ENCODE results near the gene HBP1. TPM values are rescaled to one million over a fixed set of nuclear protein-coding genes. Genes with fewer than 3 reads are reported as not detected.

The HBP1 gene
- total and polyA plus RNA-seq, 2 experiments from 2014 or later, result 55.1 to 66.0 TPM

- H3K27ac ChIP-seq, result no peak overlapping the region
- DNase-seq (ENCODE audit: low read depth in 1 of 2, low spot score in 1 of 2), result no peak
- H3K27me3 ChIP-seq, result no peaks in the 10 kb centered on the region
- TF ChIP-seq, protein P1, sequence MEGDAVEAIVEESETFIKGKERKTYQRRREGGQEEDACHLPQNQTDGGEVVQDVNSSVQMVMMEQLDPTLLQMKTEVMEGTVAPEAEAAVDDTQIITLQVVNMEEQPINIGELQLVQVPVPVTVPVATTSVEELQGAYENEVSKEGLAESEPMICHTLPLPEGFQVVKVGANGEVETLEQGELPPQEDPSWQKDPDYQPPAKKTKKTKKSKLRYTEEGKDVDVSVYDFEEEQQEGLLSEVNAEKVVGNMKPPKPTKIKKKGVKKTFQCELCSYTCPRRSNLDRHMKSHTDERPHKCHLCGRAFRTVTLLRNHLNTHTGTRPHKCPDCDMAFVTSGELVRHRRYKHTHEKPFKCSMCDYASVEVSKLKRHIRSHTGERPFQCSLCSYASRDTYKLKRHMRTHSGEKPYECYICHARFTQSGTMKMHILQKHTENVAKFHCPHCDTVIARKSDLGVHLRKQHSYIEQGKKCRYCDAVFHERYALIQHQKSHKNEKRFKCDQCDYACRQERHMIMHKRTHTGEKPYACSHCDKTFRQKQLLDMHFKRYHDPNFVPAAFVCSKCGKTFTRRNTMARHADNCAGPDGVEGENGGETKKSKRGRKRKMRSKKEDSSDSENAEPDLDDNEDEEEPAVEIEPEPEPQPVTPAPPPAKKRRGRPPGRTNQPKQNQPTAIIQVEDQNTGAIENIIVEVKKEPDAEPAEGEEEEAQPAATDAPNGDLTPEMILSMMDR (IDR thresholded peaks at IDR 0.05; ENCODE audit: low read depth, low read length), result no peak
- H3K4me3 ChIP-seq, result no peak overlapping the region
- H3K4me1 ChIP-seq (ENCODE audit: low read depth), result no peaks in the 10 kb centered on the region
- no peaks in the 10 kb centered on the region for H3K9me3 ChIP-seq (ENCODE audit: low read depth)
- no peaks in the 10 kb centered on the region for H3K36me3 ChIP-seq
These were observed 23.6 kb upstream of the HBP1 start for GRCh38 chr7:107145067-107145838.

- DNase-seq (ENCODE audit: low read depth in 1 of 2, low spot score in 1 of 2), result peak; percentile 26 to 56
- no peaks in the 10 kb centered on the region for H3K9me3 ChIP-seq (ENCODE audit: low read depth)
- no peak overlapping the region for H3K27ac ChIP-seq
- H3K36me3 ChIP-seq, result no peaks in the 10 kb centered on the region
- H3K27me3 ChIP-seq, result no peaks in the 10 kb centered on the region
- no peak overlapping the region for H3K4me3 ChIP-seq
- TF ChIP-seq, protein P1 (IDR thresholded peaks at IDR 0.05; ENCODE audit: low read depth, low read length), result peak; percentile 74
- no peaks in the 10 kb centered on the region for H3K4me1 ChIP-seq (ENCODE audit: low read depth)
These were observed 21.1 kb upstream of the HBP1 start for GRCh38 chr7:107147464-107148393.

DNA sequence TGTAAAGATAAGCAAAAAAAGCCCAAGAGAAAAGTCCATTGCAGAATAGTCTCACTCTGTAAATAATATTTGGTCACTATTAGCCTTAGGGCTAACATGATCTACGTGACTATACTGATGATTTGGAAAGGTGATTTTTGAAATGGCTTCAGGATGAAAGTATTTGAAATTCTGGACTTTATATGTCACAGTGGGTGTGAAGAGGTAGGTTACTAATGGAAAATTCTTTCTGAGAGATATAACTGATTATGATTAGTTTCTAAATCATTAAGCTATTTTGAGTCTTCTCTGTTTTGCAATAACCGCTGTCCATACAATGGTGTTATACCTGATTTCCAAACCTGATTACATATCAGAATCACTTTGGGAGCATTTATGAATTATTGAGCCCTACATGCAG is 20.1 kb upstream of the HBP1 start:
- TF ChIP-seq, protein P1 (IDR thresholded peaks at IDR 0.05; ENCODE audit: low read depth, low read length), result no peak
- no peaks in the 10 kb centered on the region for H3K36me3 ChIP-seq
- H3K27me3 ChIP-seq, result no peaks in the 10 kb centered on the region
- H3K4me1 ChIP-seq (ENCODE audit: low read depth), result no peaks in the 10 kb centered on the region
- H3K9me3 ChIP-seq (ENCODE audit: low read depth), result no peaks in the 10 kb centered on the region
- H3K4me3 ChIP-seq, result no peak overlapping the region
- no peak for DNase-seq (ENCODE audit: low read depth in 1 of 2, low spot score in 1 of 2)
- H3K27ac ChIP-seq, result no peak overlapping the region

DNA sequence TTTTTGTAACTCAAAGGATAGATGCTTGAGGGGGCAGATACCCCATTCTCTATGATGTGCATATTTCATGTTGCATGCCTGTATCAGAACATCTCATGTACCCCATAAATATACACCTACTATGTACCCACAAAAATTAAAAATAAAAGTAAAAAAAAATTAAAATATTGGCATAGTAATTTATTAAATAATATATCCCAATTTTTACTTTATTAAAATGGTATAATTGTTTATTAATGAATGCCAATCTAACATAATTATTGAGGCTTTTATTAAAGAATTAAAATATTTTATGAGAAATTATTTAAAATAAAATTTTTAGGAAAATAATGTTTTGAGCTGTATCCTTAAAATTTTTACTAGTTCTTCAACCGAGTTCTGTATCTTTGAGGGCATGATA is 18.9 kb upstream of the HBP1 start:
- TF ChIP-seq, protein P1 (IDR thresholded peaks at IDR 0.05; ENCODE audit: low read depth, low read length), result no peak
- DNase-seq (ENCODE audit: low read depth in 1 of 2, low spot score in 1 of 2), result no peak
- Histone ChIP-seq H3K36me3 (no peaks in the 10 kb centered on the region), H3K27ac (no peak overlapping the region), H3K4me1 (ENCODE audit: low read depth) (no peaks in the 10 kb centered on the region), H3K4me3 (no peak overlapping the region), H3K9me3 (ENCODE audit: low read depth) (no peaks in the 10 kb centered on the region), H3K27me3 (no peaks in the 10 kb centered on the region)

- TF ChIP-seq, protein P1 (IDR thresholded peaks at IDR 0.05; ENCODE audit: low read depth, low read length), result peak; percentile 63
- Histone ChIP-seq H3K27ac (no peak overlapping the region), H3K27me3 (no peaks in the 10 kb centered on the region), H3K4me3 (no peak overlapping the region), H3K9me3 (ENCODE audit: low read depth) (no peaks in the 10 kb centered on the region), H3K4me1 (ENCODE audit: low read depth) (no peaks in the 10 kb centered on the region), H3K36me3 (no peaks in the 10 kb centered on the region)
- peak; percentile 78 to 87 for DNase-seq (ENCODE audit: low read depth in 1 of 2, low spot score in 1 of 2)
These were observed 18.3 kb upstream of the HBP1 start for GRCh38 chr7:107150375-107151073.
